Fibroblast of skin of back (primary cell): ENCODE data around the gene PAXIP1.

ENCODE experiments used
- DNase-seq: peaks from one replicate; pipeline ENCODE4 v3.0.0-alpha.2; 2013

The PAXIP1 gene

DNA sequence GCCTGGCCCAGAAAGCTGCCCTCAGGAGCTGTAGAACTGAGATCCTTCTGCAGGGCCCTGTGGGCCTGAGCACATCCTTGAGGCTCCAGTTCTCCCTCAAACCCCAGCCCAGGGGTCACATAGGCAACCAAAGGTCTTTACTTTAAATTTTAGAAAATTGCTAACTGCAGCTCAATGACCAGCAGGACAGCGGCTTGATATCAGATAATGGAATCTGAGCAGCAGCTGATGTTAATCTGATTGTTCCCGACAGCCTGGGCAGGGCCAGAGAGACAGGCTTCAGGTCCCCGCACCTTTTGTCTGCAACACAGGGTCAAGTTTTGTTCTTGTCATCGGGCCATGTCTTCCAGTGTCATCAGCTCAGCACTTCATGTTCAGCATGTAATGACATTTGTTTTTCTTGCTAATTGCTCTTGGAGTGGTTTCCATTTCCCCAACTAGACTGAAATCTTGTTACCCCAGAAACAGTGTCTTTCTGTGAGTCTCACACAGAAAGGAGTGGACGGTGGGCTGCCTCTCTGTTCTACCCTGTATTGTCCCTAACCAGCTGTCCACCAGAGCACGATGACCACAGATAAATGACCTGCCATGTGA lies 91.0 kb downstream of the PAXIP1 start:
- no peak for DNase-seq

DNA sequence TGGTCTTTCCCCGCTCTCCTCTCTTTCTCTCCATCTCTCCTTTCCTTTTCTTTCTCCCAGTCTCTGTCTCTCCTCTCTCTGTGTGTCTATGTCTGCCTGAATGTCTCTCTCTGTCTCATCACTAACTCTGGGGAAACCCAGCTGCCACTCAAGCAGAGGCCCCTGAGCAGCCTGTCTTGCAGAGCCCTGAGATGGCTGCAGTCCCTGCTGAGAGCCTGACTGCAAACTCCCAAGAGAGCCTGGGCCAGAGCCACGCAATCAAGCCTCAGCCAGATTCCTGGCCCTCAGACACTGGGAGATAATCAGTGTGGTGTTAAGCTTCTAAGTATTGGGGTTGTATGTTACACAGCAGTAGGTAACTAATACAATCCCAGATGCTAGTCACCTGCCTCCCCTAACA lies 91.5 kb downstream of the PAXIP1 start:
- no peak for DNase-seq

DNA sequence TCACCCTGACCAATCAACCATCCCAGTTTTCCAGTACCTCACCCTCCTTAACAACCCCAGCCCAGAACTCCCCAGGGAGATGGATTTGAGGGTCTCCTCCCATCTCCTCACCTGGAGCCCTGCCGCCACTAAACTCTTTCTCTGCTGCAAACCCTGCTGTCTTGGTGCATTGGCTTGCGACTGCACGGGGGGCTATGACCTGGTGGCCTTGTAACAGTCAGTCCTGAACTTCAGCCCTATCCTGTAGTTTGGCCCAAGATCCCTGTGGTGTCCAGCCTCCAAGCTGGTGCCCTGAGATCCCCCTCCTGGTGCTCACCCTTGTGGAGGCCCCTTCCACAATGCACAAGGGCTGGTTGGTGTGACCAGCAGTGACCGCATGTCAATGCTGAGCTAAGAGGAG lies 91.9 kb downstream of the PAXIP1 start:
- no peak for DNase-seq

DNA sequence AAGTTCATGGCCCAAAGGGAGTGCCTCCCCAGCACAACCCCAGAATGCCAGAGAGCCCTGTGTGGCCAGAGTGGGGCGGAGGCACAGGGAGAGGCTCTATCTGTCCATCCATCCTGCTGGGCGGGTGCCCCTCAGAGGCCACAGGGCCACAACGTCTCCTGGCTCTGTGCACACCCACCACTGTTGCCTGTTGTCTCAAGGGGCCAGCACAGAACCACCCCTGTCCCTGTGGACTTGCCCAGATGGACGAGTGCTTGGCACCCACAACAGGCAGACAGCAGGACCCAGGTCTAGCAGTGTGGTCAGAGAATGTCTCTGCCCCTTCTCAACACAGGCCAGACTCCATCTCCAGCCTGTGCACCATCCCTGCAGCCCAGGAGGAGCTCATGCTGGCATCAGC lies 92.8 kb downstream of the PAXIP1 start:
- DNase-seq = no peak

DNA sequence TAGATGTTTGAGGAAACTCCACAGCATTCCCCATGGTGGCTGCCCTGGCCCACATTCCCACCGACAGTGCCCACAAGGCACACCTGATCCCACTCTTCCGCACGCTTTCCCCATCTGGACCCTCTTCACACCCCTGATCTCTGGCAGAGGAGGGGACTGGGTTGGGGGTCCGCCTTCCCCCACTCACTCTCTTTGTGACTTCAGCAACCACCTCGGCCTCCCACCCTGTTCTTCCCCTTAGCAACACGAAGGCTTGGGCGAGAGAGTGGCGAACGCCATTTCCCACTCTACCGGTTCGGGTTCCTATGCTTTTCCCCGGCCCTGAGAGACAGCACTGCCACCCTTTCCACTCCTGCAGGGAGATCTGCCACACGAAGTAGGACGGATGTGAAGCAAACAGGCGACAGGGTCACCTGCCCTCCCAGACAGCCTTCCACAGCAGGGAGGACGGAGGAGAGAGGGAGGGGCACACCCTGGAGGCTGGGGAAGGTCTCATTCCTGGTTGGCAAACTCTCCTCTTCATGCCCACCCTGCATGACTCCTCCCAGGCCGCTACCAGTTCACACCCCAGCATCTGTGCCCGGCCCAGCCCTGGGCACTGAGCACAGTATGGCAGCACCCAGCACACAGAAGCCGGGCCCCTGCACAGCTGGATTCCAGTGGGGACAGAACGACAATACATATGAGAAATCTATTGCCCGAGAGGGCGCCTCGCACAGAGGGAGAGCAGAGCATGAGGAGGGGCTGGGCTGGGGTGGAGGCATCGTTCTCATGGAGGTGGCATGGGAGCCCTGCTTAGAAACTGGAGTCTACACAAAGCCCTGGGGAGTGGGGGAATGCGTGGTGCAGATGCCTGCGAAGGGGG lies 93.5 kb downstream of the PAXIP1 start:
- DNase-seq = no peak

DNA sequence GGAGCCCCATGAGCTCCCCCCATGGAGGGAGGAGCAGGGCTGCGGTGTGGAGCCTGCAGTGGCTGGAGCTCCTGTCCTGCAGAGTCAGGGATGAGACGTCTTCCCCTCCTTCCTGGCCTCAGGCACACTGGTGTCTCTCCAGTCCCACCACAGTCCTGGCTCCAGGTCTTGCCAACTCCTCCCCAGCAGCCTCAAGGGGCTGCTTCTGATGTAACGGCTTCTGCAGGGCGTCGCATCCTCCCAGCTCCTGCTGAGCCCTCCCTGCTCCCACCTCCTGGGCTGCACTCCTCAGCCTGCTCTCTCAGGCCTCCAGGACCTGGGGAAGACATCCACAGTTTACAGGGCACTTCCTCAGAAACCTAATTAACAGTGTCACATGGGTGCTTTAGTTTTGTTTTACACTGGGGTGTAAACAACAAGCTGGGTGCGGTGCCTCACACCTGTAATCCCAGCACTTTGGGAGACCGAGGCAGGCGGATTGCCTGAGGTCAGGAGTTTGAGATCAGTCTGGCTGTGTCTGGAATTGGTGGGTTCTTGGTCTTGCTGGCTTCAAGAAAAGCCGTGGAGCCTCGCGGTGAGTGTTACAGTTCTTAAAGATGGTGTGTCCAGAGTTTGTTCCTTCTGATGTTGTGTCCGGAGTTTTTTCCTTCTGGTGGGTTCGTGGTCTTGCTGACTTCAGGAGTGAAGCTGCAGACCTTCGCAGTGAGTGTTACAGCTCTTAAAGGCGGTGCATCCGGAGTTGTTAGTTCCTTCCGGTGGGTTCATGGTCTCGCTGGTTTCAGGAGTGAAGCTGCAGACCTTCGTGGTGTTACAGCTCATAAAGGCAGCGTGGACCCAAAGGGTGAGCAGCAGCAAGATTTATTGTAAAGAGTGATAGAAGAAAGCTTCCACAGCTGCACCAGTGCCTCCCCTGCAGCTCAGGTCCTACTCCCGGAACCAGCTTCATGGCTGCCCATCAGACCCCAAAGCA lies 95.0 kb downstream of the PAXIP1 start:
- no peak for DNase-seq

DNA sequence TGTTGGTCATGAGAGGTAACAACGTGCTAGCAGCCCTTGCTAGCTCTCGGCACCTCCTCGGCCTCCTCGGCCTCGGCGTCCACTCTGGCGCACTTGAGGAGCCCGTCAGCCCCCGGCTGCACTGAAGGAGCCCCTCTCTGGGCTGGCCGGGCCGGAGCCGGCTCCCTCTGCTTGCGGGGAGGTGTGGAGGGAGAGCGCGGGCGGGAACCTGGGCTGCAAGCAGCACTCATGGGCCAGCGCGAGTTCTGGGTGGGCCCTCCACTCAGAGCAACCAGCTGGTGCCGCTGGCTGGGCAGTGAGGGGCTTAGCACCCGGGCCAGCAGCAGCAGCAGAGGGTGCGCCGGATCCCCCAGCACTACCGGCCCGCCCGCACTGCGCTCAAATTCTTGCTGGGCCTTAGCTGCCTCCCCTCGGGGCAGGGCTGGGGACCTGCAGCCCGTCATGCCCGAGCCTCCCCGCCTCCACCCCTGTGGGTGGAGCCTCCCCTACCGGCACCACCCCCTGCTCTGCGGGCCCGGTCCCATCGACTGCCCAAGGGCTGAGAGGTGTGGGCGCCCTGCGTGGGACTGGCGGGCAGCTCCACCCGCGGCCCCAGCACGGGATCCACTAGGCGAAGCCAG lies 96.1 kb downstream of the PAXIP1 start:
- no peak for DNase-seq

DNA sequence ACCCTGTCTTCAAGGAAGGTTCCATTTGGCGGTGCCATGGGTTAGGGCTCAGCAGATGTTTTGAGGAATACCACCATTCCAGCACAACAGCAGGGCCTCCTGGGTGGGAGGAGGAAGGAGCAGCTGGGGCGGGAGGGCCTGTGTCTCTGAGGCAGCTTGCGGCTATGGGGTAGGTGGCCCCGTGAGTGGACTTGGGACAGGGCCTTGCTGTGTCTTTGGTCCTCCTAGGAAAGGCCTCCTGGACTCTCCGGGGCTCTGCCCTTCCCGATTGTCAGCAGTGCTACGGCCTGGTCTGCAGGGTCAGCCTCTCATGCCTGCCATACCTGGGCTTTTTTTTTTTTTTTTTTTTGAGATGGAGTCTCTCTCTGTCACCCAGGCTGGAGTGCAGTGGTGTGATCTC lies 96.7 kb downstream of the PAXIP1 start:
- DNase-seq = no peak

DNA sequence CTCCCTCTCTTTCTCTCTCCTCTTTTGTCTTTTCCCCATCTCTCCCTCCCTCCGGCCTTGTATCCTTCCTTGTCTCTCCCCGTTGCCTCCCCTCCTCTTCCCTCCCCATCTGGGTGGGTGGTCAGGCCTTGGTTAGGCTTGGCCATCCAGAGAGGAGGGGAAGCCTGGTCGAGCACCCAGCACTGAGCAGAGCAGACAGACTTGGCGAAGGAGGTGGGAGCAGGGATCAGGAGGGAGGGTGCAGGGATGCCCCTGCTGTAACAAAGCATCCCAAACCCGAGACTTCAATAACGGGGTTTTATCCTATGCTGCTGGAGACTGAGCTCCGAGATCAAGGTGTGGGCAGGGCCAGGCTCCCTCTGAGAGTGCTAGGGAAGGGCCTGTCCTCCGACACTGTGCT lies 97.3 kb downstream of the PAXIP1 start:
- DNase-seq = no peak

DNA sequence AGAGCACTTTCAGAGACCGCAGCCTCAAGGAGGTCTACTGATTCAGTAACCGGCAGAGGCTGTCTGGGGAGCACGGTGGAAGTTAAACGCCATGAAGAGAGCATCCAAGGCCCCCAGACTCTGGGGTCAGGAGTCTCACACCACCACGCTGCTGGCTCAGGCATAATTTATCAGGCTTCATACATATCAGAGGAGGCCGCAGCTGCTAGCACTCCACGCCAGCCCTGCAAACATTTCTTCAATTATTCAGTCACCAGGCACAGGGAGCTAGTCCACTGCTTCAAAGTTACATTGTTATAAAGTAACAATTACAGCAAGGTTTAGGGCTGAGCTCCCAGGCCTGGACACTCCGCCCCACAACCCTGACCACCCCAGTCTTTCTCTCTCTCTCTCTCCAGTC lies 97.8 kb downstream of the PAXIP1 start:
- no peak for DNase-seq

DNA sequence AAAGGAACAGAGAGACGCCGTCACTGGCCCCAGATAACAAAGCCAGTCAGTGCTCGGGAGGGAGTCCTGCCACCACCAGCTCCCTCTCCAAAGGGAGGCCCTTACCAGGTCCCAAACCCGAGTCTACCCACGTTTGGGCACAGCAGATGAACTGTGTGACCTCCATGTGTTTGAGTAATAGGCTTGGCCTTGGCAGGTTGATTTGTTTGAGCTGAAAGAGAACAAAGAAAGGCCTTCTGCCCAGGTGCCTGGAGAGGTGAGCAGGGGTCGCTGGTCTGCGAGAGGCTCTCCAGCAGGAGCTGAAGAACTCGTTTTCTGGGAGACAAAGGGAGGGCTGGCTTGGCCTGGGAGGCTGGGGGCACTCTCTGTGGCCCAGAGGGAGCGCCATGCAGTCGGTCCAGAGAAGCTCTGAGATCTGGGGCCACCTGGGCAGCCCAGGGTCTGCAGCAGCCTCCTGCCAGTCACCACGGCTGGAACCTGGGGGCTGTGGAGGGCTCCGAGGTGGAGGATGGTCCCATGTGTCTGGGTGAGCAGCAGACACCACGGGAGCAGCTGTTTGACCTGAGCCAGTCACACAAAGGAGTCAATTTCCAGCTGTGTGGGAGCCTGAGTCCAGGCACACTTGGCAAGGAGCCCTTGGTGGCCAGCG lies 99.7 kb downstream of the PAXIP1 start:
- no peak for DNase-seq

DNA sequence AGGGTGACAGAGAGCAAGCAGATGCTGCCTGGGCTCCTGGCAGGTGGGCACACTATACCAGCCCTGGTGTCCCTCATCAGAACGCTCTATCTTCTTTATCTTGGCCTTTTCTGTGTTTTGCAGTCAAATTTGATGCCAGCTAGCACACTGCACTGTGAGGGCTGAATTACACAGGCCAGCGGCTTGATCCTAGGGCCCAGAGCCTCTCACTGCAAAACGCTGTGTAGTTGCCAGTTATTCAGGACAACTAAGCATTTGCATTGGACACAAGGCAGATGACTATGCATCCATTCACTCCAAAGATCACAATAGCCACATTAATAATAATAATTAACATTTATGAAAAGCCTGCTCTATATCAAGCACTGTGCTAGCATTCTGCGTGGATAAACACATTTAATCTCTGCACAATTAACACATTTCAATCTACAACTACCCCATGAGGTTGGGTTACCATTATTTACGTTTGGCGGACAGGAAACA lies 100.3 kb downstream of the PAXIP1 start:
- DNase-seq = no peak

DNA sequence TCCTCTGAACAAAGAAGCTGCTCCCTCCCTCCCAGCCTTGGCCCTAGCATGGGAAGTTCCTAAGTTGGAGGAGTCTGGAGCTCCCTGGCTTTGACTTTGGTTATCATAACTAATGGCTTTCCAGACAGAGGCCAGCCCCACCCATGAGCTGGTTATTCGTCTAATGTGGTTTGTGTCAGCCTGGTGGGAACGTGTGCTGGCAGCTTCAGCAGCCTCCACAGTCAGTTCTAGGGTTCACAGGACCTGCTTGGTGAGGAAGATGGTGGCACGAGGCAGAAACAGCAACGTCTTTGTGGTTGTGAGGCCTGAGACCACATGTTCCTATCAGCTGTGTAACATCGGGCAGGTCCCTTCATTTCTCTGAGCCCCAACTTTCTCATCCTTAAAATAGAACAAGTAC lies 103.1 kb downstream of the PAXIP1 start:
- DNase-seq = no peak

DNA sequence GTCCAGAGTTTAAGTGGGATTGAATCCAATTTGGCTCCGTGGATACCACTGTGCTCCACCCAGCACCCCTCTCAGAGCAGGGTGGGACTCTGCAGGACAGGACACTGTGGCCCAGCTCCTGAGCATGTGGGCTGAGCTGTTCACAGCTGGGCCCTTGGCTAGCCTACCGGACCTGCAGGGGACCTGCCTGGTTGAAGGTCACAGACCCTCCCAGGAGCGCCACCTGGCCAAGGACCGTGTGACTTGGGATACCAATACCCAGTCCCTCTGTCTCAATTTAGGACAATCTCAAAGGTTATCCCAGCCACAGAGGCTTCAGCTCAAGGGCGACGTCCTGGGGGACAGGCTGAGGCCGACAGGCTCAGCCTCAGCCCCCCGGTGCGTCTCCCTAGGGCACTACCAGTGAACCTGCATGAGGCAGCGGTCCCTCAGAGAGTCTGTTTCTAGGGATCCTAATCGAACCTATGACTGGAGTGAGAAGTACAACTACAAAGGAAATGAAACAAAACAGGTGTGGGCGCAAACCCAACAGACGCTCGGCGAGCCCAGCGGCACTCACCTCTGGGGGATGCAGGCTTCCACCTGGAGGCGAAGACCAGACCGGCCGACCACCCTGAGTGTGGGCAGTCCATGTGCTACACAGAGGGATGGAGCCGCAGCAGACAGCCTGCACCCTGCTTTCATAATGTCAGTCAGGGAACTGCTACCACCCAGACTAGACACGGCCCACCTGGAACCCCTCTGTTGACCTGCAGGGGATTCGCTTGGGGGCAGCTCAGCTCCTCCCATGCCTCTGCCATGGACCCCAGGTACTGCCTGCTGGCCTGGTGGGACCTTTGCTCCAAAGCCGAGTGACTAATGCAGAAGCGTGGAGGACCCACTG lies 103.7 kb downstream of the PAXIP1 start:
- no peak for DNase-seq

DNA sequence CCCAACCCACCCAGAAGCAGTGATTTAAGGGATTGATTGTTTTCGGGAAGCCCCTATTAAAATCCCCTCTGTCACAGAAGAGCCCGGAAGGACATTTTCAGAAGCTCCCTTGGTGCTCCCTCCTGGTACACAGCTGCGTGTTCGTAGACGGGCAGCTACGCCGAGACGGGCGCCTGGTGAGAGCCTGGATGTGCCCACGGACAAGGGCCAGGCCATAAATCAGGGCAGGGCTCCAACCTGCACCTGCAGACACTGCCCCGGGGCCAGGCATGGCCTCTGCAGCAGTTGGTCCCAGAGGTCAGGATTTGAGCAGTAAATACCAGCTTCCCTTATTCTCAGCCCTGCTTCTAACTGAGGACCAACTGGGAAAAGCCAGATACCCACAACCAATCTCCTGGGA lies 106.8 kb downstream of the PAXIP1 start:
- DNase-seq = no peak
